Measurements from ENCODE around the gene KCNB1.

KCNB1 gene

GRCh38 chr20:49478754-49479689, 3.4 kb downstream of the KCNB1 start:
- H3K4me3 ChIP-seq (ENCODE audit: low read depth, low read length), result no peak overlapping the region
- DNase-seq, result no peak
- no peaks in the 10 kb centered on the region for H3K27me3 ChIP-seq
- peaks cover 12% of the 10 kb centered on the region for H3K4me1 ChIP-seq
- no peaks in the 10 kb centered on the region for H3K9me3 ChIP-seq
- no peak for TF ChIP-seq CTCF (IDR thresholded peaks at IDR 0.05; ENCODE audit: low read depth, low read length)
- H3K36me3 ChIP-seq, result no peaks in the 10 kb centered on the region; the same call in 1 of the 2 replicates

GRCh38 chr20:49478266-49478665, 4.2 kb downstream of the KCNB1 start:
- H3K4me3 ChIP-seq (ENCODE audit: low read depth, low read length), result no peak overlapping the region
- DNase-seq, result no peak
- no peaks in the 10 kb centered on the region for H3K9me3 ChIP-seq
- TF ChIP-seq CTCF (IDR thresholded peaks at IDR 0.05; ENCODE audit: low read depth, low read length), result no peak
- no peaks in the 10 kb centered on the region; the same call in 1 of the 2 replicates for H3K36me3 ChIP-seq
- H3K27me3 ChIP-seq, result no peaks in the 10 kb centered on the region
- peaks cover 12% of the 10 kb centered on the region for H3K4me1 ChIP-seq

DNA sequence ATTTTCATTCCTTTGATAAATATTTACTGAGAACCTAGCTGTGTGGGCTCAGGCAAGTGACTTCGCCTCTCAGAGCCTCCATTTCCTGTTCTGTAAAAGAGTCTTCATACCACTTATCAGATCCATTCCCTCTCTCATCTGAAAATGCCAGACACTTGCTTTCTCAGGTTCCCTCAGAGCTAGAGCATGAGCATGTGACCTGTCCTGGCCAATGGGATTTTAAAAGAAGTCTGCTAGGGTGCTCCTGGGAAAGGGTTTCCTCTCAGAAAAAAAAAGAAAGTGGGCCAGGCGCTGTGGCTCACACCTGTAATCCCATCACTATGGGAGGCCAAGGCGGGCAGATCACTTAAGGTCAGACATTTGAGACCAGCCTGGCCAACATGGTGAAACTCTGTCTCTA, 5.3 kb downstream of the KCNB1 start:
- no peak for TF ChIP-seq CTCF (IDR thresholded peaks at IDR 0.05; ENCODE audit: low read depth, low read length)
- Histone ChIP-seq H3K36me3 (no peaks in the 10 kb centered on the region; the same call in 1 of the 2 replicates), H3K4me1 (peaks cover 12% of the 10 kb centered on the region), H3K9me3 (no peaks in the 10 kb centered on the region), H3K4me3 (ENCODE audit: low read depth, low read length) (no peak overlapping the region), H3K27me3 (no peaks in the 10 kb centered on the region)
- no peak for DNase-seq

DNA sequence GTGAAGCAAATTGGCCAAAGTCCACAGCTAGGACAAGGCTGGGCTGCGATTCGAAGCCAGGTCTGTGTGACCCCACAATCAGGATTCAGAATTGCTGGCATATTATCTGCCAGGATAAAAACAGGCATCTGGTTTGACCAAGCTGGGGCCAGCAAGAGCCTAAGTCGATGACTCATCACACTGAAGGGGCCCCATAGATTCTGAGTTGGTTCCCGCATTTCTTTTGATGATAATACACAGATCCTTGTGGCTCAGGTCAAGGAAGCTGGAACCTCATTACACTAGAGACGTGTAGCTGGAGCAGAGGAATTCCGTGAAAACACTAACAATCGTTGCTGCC, 6.5 kb downstream of the KCNB1 start:
- TF ChIP-seq CTCF (IDR thresholded peaks at IDR 0.05; ENCODE audit: low read depth, low read length), result no peak
- Histone ChIP-seq H3K4me3 (ENCODE audit: low read depth, low read length) (no peak overlapping the region), H3K4me1 (peaks cover 12% of the 10 kb centered on the region), H3K9me3 (no peaks in the 10 kb centered on the region), H3K36me3 (no peaks in the 10 kb centered on the region), H3K27me3 (no peaks in the 10 kb centered on the region)
- DNase-seq, result peak; percentile 37

DNA sequence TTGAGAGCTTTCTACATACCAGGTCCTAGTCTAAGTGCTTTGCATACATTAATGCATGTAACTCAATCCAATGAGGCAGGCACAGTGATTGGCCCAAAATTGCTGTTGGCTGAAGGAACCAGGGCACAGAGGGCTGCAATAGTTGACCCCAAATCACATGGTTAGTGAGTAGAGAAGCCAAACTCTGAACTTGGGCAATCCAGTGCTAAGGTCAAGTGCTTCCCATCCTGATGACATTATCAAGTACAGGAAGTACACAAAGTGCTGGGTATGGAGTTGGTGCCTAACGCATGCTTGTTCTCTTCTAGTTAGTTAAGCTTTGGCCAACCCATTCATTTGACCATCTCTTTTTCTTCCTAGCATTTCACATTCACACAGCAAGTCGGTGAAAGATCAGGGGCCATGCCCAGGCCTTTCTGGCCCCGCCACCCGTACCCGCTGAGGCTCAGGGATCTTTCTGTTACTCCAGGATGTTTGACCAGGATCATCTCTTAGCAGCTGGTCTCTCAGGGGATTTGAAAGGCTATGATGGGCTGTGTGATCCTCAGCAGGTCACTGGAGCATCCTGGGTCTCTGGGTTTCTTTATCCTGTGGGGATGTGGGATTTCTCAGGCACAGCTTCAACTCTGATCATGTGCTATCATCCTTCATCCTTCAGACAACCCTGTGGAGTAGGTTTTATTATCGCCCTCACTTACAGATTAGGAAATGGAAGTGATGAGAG, 7.0 kb downstream of the KCNB1 start:
- no peak for DNase-seq
- H3K9me3 ChIP-seq, result no peaks in the 10 kb centered on the region
- TF ChIP-seq CTCF (IDR thresholded peaks at IDR 0.05; ENCODE audit: low read depth, low read length), result no peak
- H3K27me3 ChIP-seq, result no peaks in the 10 kb centered on the region
- H3K36me3 ChIP-seq, result no peaks in the 10 kb centered on the region
- peaks cover 12% of the 10 kb centered on the region for H3K4me1 ChIP-seq
- no peak overlapping the region for H3K4me3 ChIP-seq (ENCODE audit: low read depth, low read length)

DNA sequence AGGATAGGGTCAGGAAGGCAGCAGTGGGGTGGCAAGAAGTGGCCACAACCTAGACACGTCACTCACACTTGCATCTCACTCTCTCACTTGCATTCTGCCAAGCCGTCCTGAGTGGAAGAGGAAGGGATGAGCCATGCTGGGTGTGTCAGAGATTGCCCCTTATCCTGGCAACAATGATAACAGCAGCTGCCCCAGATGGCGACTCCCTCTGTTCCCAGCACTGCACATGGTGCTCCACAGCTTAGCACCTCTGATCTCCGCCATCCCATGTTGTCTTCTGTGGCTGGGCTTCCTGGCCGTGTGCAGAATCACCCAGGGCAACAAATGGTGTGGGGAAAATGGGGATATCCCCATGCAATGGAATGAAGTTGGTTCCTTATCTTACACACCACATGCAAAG, 11.1 kb downstream of the KCNB1 start:
- no peak for DNase-seq

More for the DNA sequence above, 11.1 kb downstream of the KCNB1 start:
- Histone ChIP-seq H3K27me3 (no peaks in the 10 kb centered on the region), H3K4me3 (ENCODE audit: low read depth, low read length) (no peak overlapping the region), H3K4me1 (peaks cover 10% of the 10 kb centered on the region), H3K9me3 (no peaks in the 10 kb centered on the region), H3K36me3 (no peaks in the 10 kb centered on the region)
- no peak for TF ChIP-seq CTCF (IDR thresholded peaks at IDR 0.05; ENCODE audit: low read depth, low read length)
